WTC11 (cell line): ENCODE measurements around the gene KCNJ6. TPM values are rescaled to one million over a fixed set of nuclear protein-coding genes. Genes with fewer than 3 reads are reported as not detected.

Experiments used
- ATAC-seq: fragments of 200-7000 bp; cut with Tn5 transposase; 2 replicates; pipeline ENCODE4 v1.10.0; 2021; ENCODE audit warnings: mild to moderate bottlenecking, moderate library complexity
- CTCF ChIA-PET: fragments of 300-600 bp; sonication (Branson Sonifier 250); formaldehyde crosslinking; loops from one replicate; lab custom pipeline; 2021; ENCODE audit warnings: antibody characterized with exemption; lab: Charles Lee
- POLR2A ChIA-PET: fragments of 350-600 bp; sonication (Branson Sonifier 250); formaldehyde crosslinking; loops from one replicate; lab custom pipeline; 2021; ENCODE audit warnings: antibody characterized with exemption; lab: Charles Lee
- DNase-seq: peaks from one replicate; pipeline ENCODE4 v3.0.0; 2021; ENCODE audit warnings: low spot score
- H3K27ac Mint-ChIP-seq: 2 replicates; pipeline ENCODE4 v1.8.0; 2021; ENCODE audit warnings: mixed read lengths
- H3K27me3 Mint-ChIP-seq: 2 replicates; pipeline ENCODE4 v1.8.0; 2021; ENCODE audit warnings: low read depth, mild to moderate bottlenecking, moderate library complexity, mixed read lengths
- H3K36me3 Mint-ChIP-seq: 2 replicates; pipeline ENCODE4 v1.8.0; 2021; ENCODE audit warnings: mixed read lengths
- H3K4me1 Mint-ChIP-seq: 2 replicates; pipeline ENCODE4 v1.8.0; 2022; ENCODE audit warnings: mixed read lengths
- H3K4me3 Mint-ChIP-seq: 2 replicates; pipeline ENCODE4 v1.8.0; 2021; ENCODE audit warnings: mild to moderate bottlenecking, moderate library complexity, mixed read lengths
- H3K9me3 Mint-ChIP-seq: 2 replicates; pipeline ENCODE4 v1.8.0; 2021; ENCODE audit warnings: mixed read lengths
- ATF1 ChIP-seq: sonication (generic); formaldehyde crosslinking; IDR thresholded peaks from 2 replicates; pipeline ENCODE4 v1.8.1; 2023; ENCODE audit warnings: mild to moderate bottlenecking, moderate library complexity, missing genetic modification reagents
- ELF4 ChIP-seq: sonication (generic); formaldehyde crosslinking; IDR thresholded peaks from 2 replicates; pipeline ENCODE4 v1.8.1; 2022; ENCODE audit warnings: low read depth, mild to moderate bottlenecking, moderate library complexity, missing genetic modification reagents
- GTF2I ChIP-seq: fragments of 250-450 bp; sonication (Bioruptor Pico); conservative IDR thresholded peaks from 2 replicates; pipeline ENCODE4 v1.4.0; 2021; ENCODE audit warnings: mild to moderate bottlenecking
- NR3C1 ChIP-seq: sonication (generic); formaldehyde crosslinking; conservative IDR thresholded peaks from 2 replicates; pipeline ENCODE4 v1.8.1; 2023; ENCODE audit warnings: low read depth, mild to moderate bottlenecking, missing genetic modification reagents
- SOX15 ChIP-seq: fragments of 250-450 bp; sonication (Bioruptor Pico); IDR thresholded peaks from 2 replicates; pipeline ENCODE4 v1.9.0; 2021; ENCODE audit warnings: mild to moderate bottlenecking
- ZNF121 ChIP-seq: sonication (generic); formaldehyde crosslinking; IDR thresholded peaks from 2 replicates; pipeline ENCODE4 v1.8.0; 2023; ENCODE audit warnings: missing genetic modification reagents
- ZNF396 ChIP-seq: fragments of 250-450 bp; sonication (Bioruptor Pico); IDR thresholded peaks from 2 replicates; pipeline ENCODE4 v1.8.0; 2021; ENCODE audit warnings: mild to moderate bottlenecking, moderate library complexity, borderline replicate concordance
- total RNA-seq: library from RNA; stranded (reverse); gene quantifications from 3 replicates; pipeline ENCODE4 v1.2.3, GENCODE V29; 2021
- TF ChIP-seq, protein P1 (sequence below): sonication (generic); formaldehyde crosslinking; IDR thresholded peaks from 2 replicates; pipeline ENCODE4 v1.8.1; 2022; ENCODE audit warnings: missing genetic modification reagents, borderline replicate concordance
- TF ChIP-seq, protein P2 (sequence below): sonication (generic); formaldehyde crosslinking; IDR thresholded peaks from 2 replicates; pipeline ENCODE4 v1.8.0; 2022; ENCODE audit warnings: mild to moderate bottlenecking, missing genetic modification reagents
- TF ChIP-seq, protein P3 (sequence below): sonication (generic); formaldehyde crosslinking; conservative IDR thresholded peaks from 2 replicates; pipeline ENCODE4 v1.8.1; 2022; ENCODE audit warnings: mild to moderate bottlenecking, missing genetic modification reagents
- TF ChIP-seq, protein P4 (sequence below): fragments of 250-450 bp; sonication (Bioruptor Pico); IDR thresholded peaks from 2 replicates; pipeline ENCODE4 v1.8.0; 2021; ENCODE audit warnings: mild to moderate bottlenecking
- TF ChIP-seq, protein P5 (sequence below): fragments of 250-450 bp; sonication (Bioruptor Pico); conservative IDR thresholded peaks from 2 replicates; pipeline ENCODE4 v1.9.0; 2021; ENCODE audit warnings: mild to moderate bottlenecking
- TF ChIP-seq, protein P6 (sequence below): sonication (generic); formaldehyde crosslinking; IDR thresholded peaks from 2 replicates; pipeline ENCODE4 v1.8.0; 2023; ENCODE audit warnings: missing genetic modification reagents, mild to moderate bottlenecking, borderline replicate concordance
- TF ChIP-seq, protein P7 (sequence below): sonication (generic); formaldehyde crosslinking; IDR thresholded peaks from 2 replicates; pipeline ENCODE4 v1.8.0; 2023; ENCODE audit warnings: mild to moderate bottlenecking, missing genetic modification reagents
- TF ChIP-seq, protein P8 (sequence below): sonication (generic); formaldehyde crosslinking; IDR thresholded peaks from 2 replicates; pipeline ENCODE4 v1.8.1; 2023; ENCODE audit warnings: mild to moderate bottlenecking, missing genetic modification reagents

KCNJ6 gene
- total RNA-seq, 1 experiment from 2014 or later: 0.35 TPM

DNA sequence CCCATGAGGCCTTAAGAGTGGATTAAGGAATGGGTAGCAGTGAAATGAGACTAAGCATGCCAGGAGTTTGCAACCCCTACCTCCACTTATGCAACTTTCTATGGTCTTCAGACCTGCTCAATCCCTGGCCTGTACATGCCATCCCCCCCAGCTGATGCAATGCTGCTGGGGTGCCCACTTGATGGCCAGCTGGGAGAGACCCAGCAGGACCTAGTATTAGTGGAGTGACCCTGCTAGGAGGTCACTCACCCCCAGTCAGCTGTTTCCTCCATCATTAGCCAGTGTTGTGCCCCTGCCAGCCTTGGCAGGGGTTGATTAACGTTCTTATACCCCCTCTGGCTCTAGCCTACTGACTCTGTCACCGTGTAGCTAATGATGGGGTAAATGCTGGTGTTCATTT is 313.1 kb downstream of the KCNJ6 start:
- Mint-ChIP-seq H3K27me3 (no peaks in the 10 kb centered on the region), H3K4me1 (no peaks in the 10 kb centered on the region), H3K36me3 (peaks cover under 1% of the 10 kb centered on the region; the same call in 1 of the 2 replicates), H3K27ac (no peak overlapping the region), H3K4me3 (no peak overlapping the region), H3K9me3 (peaks cover 32% of the 10 kb centered on the region)
- ChIA-PET CTCF (interaction anchor here (1.2 kb wide), 1 partner anchor 72 kb away, joined by 3 read pairs; no protein-coding TSS in a partner anchor), POLR2A (no interaction called here)
- no peak for DNase-seq
- no peak for TF ChIP-seq ELF4 (CRISPR knock-in tag)
- no peak for TF ChIP-seq GTF2I (CRISPR knock-in tag)
- TF ChIP-seq ATF1: no peak
- no peak for TF ChIP-seq SOX15 (CRISPR knock-in tag)
- no peak for TF ChIP-seq ZNF121 (CRISPR knock-in tag)
- TF ChIP-seq, protein P1, sequence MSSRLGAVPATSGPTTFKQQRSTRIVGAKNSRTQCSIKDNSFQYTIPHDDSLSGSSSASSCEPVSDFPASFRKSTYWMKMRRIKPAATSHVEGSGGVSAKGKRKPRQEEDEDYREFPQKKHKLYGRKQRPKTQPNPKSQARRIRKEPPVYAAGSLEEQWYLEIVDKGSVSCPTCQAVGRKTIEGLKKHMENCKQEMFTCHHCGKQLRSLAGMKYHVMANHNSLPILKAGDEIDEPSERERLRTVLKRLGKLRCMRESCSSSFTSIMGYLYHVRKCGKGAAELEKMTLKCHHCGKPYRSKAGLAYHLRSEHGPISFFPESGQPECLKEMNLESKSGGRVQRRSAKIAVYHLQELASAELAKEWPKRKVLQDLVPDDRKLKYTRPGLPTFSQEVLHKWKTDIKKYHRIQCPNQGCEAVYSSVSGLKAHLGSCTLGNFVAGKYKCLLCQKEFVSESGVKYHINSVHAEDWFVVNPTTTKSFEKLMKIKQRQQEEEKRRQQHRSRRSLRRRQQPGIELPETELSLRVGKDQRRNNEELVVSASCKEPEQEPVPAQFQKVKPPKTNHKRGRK (CRISPR knock-in tag): no peak
- ATAC-seq: no peak

DNA sequence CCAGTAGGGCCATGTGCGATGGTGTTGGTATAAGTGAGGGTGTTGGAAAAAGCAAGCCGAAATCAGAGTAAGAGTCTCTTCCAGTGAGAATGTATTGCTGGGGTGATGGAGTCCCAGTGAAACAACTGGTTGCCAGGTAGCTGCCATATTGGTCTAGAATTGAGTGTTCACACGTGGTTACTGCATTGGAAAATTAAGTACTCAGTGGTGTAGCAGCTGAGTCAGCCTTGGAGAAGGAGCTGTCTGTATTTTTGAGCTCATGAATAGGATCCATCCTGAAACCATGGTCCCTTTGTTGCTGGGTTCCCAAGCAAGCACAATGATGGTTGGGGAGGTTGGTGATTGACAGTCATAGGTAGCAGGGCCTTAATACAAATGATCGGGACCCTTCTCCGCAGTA is 314.3 kb downstream of the KCNJ6 start:
- ATAC-seq (no peak), DNase-seq (no peak)
- no peaks in the 10 kb centered on the region for H3K27me3 Mint-ChIP-seq
- H3K4me1 Mint-ChIP-seq: no peaks in the 10 kb centered on the region
- H3K4me3 Mint-ChIP-seq: no peak overlapping the region
- CTCF ChIA-PET: interaction anchor here (1.2 kb wide), 1 partner anchor 73 kb away, joined by 3 read pairs; no protein-coding TSS in a partner anchor
- H3K9me3 Mint-ChIP-seq: peaks cover 34% of the 10 kb centered on the region
- POLR2A ChIA-PET: no interaction called here
- H3K36me3 Mint-ChIP-seq: peaks cover 2% of the 10 kb centered on the region; the same call in 1 of the 2 replicates
- H3K27ac Mint-ChIP-seq: no peak overlapping the region
- TF ChIP-seq, protein P2, sequence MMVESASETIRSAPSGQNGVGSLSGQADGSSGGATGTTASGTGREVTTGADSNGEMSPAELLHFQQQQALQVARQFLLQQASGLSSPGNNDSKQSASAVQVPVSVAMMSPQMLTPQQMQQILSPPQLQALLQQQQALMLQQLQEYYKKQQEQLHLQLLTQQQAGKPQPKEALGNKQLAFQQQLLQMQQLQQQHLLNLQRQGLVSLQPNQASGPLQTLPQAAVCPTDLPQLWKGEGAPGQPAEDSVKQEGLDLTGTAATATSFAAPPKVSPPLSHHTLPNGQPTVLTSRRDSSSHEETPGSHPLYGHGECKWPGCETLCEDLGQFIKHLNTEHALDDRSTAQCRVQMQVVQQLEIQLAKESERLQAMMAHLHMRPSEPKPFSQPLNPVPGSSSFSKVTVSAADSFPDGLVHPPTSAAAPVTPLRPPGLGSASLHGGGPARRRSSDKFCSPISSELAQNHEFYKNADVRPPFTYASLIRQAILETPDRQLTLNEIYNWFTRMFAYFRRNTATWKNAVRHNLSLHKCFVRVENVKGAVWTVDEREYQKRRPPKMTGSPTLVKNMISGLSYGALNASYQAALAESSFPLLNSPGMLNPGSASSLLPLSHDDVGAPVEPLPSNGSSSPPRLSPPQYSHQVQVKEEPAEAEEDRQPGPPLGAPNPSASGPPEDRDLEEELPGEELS (CRISPR knock-in tag): no peak
- TF ChIP-seq, protein P3, sequence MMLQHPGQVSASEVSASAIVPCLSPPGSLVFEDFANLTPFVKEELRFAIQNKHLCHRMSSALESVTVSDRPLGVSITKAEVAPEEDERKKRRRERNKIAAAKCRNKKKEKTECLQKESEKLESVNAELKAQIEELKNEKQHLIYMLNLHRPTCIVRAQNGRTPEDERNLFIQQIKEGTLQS (CRISPR knock-in tag): no peak
- TF ChIP-seq ZNF396 (CRISPR knock-in tag): no peak
- TF ChIP-seq ZNF121 (CRISPR knock-in tag): no peak
- no peak for TF ChIP-seq NR3C1 (CRISPR knock-in tag)
- TF ChIP-seq, protein P4, sequence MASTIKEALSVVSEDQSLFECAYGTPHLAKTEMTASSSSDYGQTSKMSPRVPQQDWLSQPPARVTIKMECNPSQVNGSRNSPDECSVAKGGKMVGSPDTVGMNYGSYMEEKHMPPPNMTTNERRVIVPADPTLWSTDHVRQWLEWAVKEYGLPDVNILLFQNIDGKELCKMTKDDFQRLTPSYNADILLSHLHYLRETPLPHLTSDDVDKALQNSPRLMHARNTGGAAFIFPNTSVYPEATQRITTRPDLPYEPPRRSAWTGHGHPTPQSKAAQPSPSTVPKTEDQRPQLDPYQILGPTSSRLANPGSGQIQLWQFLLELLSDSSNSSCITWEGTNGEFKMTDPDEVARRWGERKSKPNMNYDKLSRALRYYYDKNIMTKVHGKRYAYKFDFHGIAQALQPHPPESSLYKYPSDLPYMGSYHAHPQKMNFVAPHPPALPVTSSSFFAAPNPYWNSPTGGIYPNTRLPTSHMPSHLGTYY (CRISPR knock-in tag): no peak
- TF ChIP-seq, protein P5, sequence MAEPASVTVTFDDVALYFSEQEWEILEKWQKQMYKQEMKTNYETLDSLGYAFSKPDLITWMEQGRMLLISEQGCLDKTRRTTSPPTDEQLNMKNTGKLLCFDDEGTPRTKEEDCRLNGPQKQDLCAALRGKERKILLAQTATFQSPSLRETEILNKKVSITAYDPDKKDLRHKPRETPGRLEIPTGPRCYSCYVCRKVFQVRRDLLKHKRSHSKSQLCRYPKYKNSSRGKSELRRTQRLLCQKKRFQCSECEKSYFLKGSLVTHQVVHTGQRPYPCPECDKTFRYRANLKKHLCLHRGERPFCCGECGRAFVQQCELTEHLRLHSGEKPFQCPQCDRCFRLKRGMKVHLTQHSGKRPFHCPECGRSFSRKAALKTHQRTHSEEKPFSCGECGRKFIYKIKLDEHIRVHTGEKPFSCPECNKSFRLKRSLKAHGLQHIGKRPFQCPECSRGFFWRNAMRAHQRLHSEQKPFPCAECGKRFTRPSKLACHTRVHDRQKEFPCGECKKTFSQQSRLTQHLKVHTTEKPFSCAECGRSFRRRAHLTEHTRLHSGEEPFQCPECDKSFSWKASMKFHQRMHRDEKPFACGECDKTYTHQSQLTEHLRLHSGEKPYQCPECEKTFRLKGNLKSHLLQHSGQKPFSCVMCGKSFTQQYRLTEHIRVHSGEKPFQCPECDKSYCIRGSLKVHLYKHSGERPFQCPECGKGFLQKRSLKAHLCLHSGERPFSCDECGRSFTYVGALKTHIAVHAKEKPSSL (CRISPR knock-in tag): no peak
- TF ChIP-seq, protein P6, sequence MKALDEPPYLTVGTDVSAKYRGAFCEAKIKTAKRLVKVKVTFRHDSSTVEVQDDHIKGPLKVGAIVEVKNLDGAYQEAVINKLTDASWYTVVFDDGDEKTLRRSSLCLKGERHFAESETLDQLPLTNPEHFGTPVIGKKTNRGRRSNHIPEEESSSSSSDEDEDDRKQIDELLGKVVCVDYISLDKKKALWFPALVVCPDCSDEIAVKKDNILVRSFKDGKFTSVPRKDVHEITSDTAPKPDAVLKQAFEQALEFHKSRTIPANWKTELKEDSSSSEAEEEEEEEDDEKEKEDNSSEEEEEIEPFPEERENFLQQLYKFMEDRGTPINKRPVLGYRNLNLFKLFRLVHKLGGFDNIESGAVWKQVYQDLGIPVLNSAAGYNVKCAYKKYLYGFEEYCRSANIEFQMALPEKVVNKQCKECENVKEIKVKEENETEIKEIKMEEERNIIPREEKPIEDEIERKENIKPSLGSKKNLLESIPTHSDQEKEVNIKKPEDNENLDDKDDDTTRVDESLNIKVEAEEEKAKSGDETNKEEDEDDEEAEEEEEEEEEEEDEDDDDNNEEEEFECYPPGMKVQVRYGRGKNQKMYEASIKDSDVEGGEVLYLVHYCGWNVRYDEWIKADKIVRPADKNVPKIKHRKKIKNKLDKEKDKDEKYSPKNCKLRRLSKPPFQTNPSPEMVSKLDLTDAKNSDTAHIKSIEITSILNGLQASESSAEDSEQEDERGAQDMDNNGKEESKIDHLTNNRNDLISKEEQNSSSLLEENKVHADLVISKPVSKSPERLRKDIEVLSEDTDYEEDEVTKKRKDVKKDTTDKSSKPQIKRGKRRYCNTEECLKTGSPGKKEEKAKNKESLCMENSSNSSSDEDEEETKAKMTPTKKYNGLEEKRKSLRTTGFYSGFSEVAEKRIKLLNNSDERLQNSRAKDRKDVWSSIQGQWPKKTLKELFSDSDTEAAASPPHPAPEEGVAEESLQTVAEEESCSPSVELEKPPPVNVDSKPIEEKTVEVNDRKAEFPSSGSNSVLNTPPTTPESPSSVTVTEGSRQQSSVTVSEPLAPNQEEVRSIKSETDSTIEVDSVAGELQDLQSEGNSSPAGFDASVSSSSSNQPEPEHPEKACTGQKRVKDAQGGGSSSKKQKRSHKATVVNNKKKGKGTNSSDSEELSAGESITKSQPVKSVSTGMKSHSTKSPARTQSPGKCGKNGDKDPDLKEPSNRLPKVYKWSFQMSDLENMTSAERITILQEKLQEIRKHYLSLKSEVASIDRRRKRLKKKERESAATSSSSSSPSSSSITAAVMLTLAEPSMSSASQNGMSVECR (CRISPR knock-in tag): no peak
- TF ChIP-seq, protein P7, sequence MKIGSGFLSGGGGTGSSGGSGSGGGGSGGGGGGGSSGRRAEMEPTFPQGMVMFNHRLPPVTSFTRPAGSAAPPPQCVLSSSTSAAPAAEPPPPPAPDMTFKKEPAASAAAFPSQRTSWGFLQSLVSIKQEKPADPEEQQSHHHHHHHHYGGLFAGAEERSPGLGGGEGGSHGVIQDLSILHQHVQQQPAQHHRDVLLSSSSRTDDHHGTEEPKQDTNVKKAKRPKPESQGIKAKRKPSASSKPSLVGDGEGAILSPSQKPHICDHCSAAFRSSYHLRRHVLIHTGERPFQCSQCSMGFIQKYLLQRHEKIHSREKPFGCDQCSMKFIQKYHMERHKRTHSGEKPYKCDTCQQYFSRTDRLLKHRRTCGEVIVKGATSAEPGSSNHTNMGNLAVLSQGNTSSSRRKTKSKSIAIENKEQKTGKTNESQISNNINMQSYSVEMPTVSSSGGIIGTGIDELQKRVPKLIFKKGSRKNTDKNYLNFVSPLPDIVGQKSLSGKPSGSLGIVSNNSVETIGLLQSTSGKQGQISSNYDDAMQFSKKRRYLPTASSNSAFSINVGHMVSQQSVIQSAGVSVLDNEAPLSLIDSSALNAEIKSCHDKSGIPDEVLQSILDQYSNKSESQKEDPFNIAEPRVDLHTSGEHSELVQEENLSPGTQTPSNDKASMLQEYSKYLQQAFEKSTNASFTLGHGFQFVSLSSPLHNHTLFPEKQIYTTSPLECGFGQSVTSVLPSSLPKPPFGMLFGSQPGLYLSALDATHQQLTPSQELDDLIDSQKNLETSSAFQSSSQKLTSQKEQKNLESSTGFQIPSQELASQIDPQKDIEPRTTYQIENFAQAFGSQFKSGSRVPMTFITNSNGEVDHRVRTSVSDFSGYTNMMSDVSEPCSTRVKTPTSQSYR (CRISPR knock-in tag): no peak
- TF ChIP-seq, protein P8, sequence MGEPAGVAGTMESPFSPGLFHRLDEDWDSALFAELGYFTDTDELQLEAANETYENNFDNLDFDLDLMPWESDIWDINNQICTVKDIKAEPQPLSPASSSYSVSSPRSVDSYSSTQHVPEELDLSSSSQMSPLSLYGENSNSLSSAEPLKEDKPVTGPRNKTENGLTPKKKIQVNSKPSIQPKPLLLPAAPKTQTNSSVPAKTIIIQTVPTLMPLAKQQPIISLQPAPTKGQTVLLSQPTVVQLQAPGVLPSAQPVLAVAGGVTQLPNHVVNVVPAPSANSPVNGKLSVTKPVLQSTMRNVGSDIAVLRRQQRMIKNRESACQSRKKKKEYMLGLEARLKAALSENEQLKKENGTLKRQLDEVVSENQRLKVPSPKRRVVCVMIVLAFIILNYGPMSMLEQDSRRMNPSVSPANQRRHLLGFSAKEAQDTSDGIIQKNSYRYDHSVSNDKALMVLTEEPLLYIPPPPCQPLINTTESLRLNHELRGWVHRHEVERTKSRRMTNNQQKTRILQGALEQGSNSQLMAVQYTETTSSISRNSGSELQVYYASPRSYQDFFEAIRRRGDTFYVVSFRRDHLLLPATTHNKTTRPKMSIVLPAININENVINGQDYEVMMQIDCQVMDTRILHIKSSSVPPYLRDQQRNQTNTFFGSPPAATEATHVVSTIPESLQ (CRISPR knock-in tag): no peak
